ENCODE results near the gene EVX2.

- TF ChIP-seq CTCF (IDR thresholded peaks at IDR 0.05) (no peak), POLR2A (IDR thresholded peaks at IDR 0.05) (no peak)
Observed at GRCh38 chr2:176106581-176107539, 23.1 kb upstream of the EVX2 start, which contains the start of gene HOXD11.

All from breast epithelium (tissue), 3 donors.